Stimulated activated effector memory CD8-positive, alpha-beta T cell treated with anti-CD3 and anti-CD28 coated beads, Interleukin-12 subunit alpha, Interleukin-12 subunit beta, amount 100 ng/mL, for 72 hours (primary cell): ENCODE measurements around the gene PRH1.
A peak's percentile ranks its signal among the peaks of the same experiment; 100 is the strongest.

Source experiments
- ATAC-seq: fragments of 150-1000 bp; cut with Tn5 transposase; 2 replicates; pipeline ENCODE4 v1.10.0; 2021
- DNase-seq, 2 donors: peaks; one replicate each; pipeline ENCODE4 v3.0.0; 2021 to 2022; ENCODE audit warnings: low spot score in 2 of 2
- H3K27ac Mint-ChIP-seq: one replicate; pipeline ENCODE4 v1.8.0; 2022; ENCODE audit warnings: mild to moderate bottlenecking, mixed read lengths
- H3K36me3 Mint-ChIP-seq: one replicate; pipeline ENCODE4 v1.8.0; 2022; ENCODE audit warnings: mild to moderate bottlenecking, mixed read lengths
- H3K4me1 Mint-ChIP-seq: one replicate; pipeline ENCODE4 v1.8.0; 2022; ENCODE audit warnings: mixed read lengths
- H3K4me3 Mint-ChIP-seq: one replicate; pipeline ENCODE4 v1.8.0; 2022; ENCODE audit warnings: mild to moderate bottlenecking, mixed read lengths
- H3K9me3 Mint-ChIP-seq: one replicate; pipeline ENCODE4 v1.8.0; 2022; ENCODE audit warnings: mixed read lengths

Gene PRH1

GRCh38 chr12:10861366-10861765 is 22.7 kb downstream of the PRH1 start:
- H3K9me3 Mint-ChIP-seq: peaks cover 31% of the 10 kb centered on the region
- H3K36me3 Mint-ChIP-seq: no peaks in the 10 kb centered on the region
- ATAC-seq: no peak
- no peaks in the 10 kb centered on the region for H3K4me1 Mint-ChIP-seq
- H3K4me3 Mint-ChIP-seq: no peak overlapping the region
- no peak for DNase-seq
- no peak overlapping the region for H3K27ac Mint-ChIP-seq

- Mint-ChIP-seq H3K4me3 (no peak overlapping the region), H3K9me3 (peaks cover 20% of the 10 kb centered on the region), H3K27ac (no peak overlapping the region), H3K36me3 (no peaks in the 10 kb centered on the region), H3K4me1 (peaks cover 38% of the 10 kb centered on the region)
- ATAC-seq (no peak), DNase-seq (no peak)
Observed at GRCh38 chr12:10855807-10856206, 28.2 kb downstream of the PRH1 start.

- ATAC-seq (no peak), DNase-seq (no peak)
- Mint-ChIP-seq H3K4me3 (no peak overlapping the region), H3K36me3 (no peaks in the 10 kb centered on the region), H3K27ac (no peak overlapping the region), H3K4me1 (peaks cover 46% of the 10 kb centered on the region), H3K9me3 (peaks cover 9% of the 10 kb centered on the region)
Observed at GRCh38 chr12:10853776-10854175, 30.3 kb downstream of the PRH1 start.

- Mint-ChIP-seq H3K4me1 (peaks cover 46% of the 10 kb centered on the region), H3K9me3 (no peaks in the 10 kb centered on the region), H3K36me3 (peaks cover 9% of the 10 kb centered on the region), H3K4me3 (no peak overlapping the region), H3K27ac (peak overlapping the region; percentile 29)
- DNase-seq (no peak), ATAC-seq (peak; percentile 58)
Observed at GRCh38 chr12:10851243-10851858, 32.7 kb downstream of the PRH1 start.

GRCh38 chr12:10849425-10849878 is 34.6 kb downstream of the PRH1 start, which contains the start of gene PRR4:
TSS of gene PRR4 (minus strand) at chr12:10849475. CDS start at chr12:10849437, 38 bp downstream.
- no peak within 1 kb of the TSS for H3K27ac Mint-ChIP-seq
- ATAC-seq: peak; percentile 71

GRCh38 chr12:10847744-10848143 is 36.3 kb downstream of the PRH1 start:
- DNase-seq: no peak
- no peaks in the 10 kb centered on the region for H3K9me3 Mint-ChIP-seq
- no peak for ATAC-seq
- H3K4me1 Mint-ChIP-seq: peaks cover 28% of the 10 kb centered on the region
- H3K36me3 Mint-ChIP-seq: peaks cover 9% of the 10 kb centered on the region
- H3K4me3 Mint-ChIP-seq: no peak overlapping the region
- H3K27ac Mint-ChIP-seq: no peak overlapping the region

More at GRCh38 chr12:10849425-10849878, 34.6 kb downstream of the PRH1 start, which contains the start of gene PRR4:
- H3K9me3 Mint-ChIP-seq: no peaks in the 10 kb centered on the region
- no peak within 1 kb of the TSS for H3K4me3 Mint-ChIP-seq
- no peak for DNase-seq
- peaks cover 9% of the 10 kb centered on the region for H3K36me3 Mint-ChIP-seq
- peaks cover 42% of the 10 kb centered on the region for H3K4me1 Mint-ChIP-seq

- no peak for ATAC-seq
- Mint-ChIP-seq H3K27ac (no peak overlapping the region), H3K9me3 (no peaks in the 10 kb centered on the region), H3K36me3 (peaks cover 15% of the 10 kb centered on the region), H3K4me1 (no peaks in the 10 kb centered on the region), H3K4me3 (no peak overlapping the region)
- no peak for DNase-seq
Observed at GRCh38 chr12:10842862-10843261, 41.2 kb downstream of the PRH1 start.

GRCh38 chr12:10838461-10838860 is 45.6 kb downstream of the PRH1 start:
- Mint-ChIP-seq H3K9me3 (no peaks in the 10 kb centered on the region), H3K27ac (no peak overlapping the region), H3K4me1 (no peaks in the 10 kb centered on the region), H3K4me3 (no peak overlapping the region), H3K36me3 (peaks cover 7% of the 10 kb centered on the region)
- DNase-seq (no peak), ATAC-seq (no peak)
